ENCODE data around the gene LAMB3.
A peak's percentile ranks its signal among the peaks of the same experiment; 100 is the strongest.

Gene LAMB3

DNA sequence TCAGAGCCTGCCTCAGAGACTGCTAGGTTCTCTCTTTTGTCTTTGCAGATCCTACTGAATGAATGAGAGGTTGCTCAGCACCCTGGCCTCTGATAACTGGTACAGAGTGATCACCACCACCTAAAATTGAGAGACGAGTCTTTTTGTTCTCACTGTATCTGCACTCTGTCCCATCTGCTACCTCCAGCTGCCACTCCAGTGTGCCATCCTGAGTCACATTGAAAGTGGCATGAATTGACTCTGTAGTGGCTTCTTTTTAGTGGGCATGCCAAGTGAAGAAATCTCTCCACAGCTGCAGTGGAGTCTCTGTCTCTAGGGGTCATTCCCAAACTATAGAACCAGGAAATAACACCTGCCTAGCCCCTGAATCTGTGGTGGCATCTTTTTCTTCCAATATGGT is 54.0 kb downstream of the LAMB3 start:
- DNase-seq (ENCODE audit: low read depth, low spot score), result no peak

DNA sequence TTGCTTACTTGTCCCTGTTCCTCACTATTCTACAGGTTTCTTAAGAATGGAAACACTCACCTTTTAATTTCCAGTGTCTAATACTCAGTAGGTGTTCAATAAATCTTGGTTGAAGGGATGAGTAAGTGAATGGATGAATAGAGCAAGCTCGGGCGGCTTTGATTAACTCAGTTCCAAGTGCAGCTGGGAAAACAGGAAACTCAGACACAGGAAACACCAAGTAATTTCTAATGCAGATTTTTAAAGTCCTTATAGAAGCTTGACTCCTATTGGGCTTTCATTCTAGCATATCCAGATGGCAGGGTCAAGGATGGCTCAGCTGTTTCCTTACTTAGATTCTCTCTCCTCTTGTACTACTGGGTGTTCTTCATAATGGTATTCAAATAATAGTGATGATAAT is 54.7 kb downstream of the LAMB3 start:
- no peak for DNase-seq (ENCODE audit: low read depth, low spot score)

DNA sequence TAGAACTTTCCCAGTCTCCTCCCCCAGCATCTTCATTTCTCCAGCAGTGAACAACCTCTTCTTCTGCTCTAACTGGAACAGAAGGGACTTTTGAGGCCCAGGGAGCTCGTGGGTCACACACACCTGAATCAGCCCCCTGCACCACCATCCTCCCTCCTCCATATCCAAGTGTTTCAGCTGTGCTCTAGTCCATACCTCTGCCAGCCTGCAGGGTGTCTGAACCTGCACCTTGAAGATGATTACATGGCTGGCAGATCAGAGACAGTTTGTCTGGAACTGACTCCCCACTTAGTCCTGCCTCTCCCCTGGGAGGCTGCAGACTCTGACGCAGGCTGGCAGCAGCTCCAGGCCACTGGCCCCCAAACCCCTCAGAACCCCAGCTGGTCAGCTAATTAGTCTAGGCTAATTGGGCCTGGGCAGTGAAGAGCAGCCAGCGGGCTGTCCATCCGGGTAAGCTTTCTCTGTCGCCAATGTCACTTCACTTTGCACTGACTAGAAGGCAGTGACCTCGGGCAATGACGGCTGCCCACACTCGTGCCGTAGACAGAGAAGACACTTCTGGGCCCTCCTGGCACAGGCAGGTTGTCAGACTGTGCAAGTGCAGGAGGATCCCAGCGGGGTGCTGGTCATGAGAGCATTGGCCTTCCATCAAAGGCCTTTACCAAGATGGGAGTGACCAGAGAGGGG is 56.5 kb downstream of the LAMB3 start:
- DNase-seq (ENCODE audit: low read depth, low spot score), result no peak

DNA sequence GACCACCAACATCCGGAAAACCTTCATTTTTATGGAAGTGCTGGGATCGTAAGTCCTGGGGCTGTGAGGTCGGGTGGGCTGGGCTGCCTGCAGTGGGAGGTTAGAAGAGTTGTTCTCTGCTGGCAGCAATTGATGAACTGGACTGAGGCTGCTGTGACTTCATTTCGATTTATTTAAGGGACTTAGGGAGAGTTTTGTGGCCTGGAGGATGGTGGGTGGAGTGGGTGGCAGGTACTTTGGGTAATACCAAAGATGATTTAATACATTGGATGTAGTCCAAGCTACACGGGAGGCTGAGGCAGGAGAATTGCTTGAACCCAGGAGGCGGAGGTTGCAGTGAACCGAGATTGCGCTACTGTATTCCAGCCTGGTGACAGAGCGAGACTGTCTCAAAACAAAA is 57.2 kb downstream of the LAMB3 start:
- DNase-seq (ENCODE audit: low read depth, low spot score), result no peak

DNA sequence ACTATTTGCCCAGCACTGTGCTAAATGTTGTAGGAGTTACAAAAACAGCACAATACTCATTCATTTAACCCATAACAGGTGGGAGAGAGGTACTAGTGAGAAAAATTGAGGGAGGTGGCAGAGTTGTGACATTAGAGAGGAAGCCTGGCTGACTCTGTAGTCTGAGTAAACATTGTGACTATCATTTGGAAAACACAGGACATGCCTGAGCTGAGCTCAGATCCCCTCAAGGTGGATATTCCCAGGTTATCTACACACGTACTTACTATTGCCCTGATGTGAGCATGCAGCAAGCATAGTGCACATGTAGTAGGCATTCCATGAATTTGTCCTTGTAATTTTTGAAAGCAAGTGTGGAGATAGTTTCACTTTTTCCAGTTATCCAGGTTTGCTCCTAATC is 57.8 kb downstream of the LAMB3 start:
- DNase-seq (ENCODE audit: low read depth, low spot score), result no peak

DNA sequence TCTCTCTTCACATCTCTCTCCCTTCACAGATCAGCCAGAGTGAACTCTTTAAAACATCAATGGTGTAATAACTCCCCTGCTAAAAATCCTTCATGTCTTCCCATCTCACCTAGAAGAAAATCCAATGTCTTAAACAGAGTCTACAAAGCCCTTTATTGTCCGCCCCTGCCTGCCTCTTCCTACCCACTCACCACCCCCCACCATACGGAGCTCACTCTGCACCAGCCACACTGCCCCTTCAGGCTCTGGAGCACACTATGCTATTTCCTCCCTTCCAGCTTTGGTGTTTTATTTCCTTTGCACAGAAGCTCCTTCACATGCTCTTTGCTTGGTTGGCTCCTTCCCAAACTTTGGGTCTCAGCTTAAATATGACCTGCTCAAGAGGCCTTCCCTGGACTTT is 58.5 kb downstream of the LAMB3 start:
- DNase-seq (ENCODE audit: low read depth, low spot score), result no peak

DNA sequence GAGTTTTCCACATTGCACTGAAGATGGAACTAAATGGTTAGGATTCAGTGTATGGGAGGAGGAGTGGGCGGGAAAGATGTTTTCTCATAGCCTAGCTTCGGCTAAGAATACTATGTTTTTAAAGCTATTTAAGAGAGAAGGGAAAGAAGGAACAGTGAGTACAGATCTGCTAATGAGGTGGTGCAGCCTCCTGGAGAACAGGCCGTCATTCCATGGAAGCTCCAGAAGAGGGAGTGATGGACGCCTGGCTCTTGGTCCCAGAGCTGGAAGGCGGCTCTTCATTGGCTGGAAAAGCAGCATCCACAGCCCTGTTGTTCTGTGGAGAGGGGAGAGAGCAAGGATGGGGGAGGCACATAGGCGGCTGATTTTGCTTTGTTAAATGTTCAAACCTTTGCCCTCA is 61.8 kb downstream of the LAMB3 start:
- DNase-seq (ENCODE audit: low read depth, low spot score), result no peak

DNA sequence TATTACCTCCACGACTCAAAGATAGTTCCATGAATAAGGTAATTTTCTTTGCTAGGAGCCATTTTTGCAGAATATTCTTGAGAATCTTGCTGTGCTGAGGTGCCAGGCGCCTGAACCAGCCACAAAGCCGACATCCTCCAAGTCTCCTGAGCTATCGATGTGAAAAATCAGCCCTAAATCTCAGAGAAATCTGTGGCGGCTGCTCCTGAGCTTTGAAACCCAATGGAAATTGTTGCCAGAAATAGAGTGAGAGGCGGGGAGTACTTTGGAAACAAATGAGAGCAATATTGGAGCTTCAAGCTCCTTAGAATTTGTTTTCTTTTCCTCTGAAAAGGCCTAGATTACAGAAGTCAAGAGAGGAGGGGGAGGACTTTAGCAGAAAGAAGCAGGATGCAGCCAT is 62.4 kb downstream of the LAMB3 start:
- DNase-seq (ENCODE audit: low read depth, low spot score), result no peak

DNA sequence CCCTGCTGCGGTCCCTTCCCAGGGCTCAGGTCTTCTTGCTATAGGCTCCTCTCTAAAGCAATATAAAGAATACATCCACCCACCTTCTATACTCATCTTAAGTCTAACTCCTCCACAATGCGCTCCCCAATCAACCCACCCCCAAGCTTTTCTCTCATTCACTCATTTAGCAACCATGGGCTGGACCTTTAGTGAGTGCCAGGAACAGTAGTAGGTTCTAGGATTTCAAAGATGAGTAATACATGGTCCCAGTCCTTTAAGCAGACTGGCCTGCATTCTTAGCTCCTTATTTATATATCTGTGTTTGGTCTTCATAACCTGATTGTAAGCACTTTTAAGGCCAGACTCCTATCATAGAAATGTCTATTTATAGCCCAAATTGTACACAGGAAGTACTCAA is 62.8 kb downstream of the LAMB3 start:
- no peak for DNase-seq (ENCODE audit: low read depth, low spot score)

DNA sequence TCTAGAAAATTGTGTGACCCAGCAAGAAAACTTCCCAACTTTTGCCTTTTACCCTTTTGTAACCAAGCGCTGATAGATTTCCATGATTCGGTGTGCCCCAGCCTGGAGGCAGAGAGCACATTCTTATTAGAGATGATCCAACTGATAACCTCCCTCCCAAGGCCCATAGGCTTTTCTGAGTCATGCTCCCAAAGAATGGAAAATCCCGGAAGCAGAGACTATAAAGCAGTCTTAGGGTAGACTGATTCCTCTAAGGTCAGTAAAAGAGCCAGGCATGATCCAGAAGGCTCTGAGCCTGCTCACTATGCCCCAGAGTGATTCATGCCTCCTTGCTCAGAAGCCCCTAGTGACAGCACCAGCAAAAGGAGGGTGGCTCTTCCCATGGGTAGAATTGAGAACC is 64.4 kb downstream of the LAMB3 start:
- DNase-seq (ENCODE audit: low read depth, low spot score), result no peak

DNA sequence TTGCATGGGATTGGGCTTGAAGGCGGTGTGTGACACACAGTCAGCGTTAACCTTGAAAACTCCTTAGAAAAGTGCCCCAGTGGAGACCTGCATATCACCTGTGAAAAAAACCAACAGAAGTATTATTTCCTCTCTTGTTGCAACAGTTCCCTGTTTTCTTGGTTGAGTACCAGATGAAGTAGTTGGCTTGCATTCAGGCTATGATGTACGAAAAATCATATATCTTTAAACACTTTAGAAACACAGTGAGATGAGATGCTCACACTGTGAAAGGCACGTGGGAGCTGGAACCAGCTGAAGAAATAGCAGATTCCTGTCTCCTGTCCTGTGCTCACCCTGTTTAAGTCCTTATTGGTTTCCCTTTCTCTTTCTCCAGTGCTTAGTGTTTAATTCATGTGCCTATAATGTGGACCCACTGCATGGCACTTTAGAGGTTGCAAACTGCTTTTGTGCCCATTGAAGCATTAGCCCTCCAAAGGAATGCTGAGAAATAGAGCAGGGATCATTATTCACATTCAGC is 65.9 kb downstream of the LAMB3 start:
- DNase-seq (ENCODE audit: low read depth, low spot score), result no peak

DNA sequence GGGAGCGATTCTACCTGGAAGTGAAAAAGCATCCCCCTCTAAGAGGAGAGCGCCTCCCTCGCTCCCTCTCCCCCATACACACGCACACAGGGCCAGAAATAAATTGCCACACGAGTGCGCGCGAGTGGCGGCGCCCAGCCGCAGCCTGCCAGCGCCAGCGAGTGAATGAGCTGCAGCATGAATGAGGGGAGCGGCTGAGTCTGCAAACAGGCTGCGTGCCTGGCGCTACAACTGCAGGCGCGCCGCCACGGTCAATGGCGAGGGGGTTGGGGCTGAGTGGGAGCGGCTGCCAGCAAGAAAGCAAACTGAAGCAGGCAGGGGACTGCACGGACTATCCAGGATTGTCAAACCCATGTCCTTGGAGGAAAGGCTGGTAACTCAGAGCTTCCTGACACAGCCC is 66.6 kb downstream of the LAMB3 start:
- no peak for DNase-seq (ENCODE audit: low read depth, low spot score)

DNA sequence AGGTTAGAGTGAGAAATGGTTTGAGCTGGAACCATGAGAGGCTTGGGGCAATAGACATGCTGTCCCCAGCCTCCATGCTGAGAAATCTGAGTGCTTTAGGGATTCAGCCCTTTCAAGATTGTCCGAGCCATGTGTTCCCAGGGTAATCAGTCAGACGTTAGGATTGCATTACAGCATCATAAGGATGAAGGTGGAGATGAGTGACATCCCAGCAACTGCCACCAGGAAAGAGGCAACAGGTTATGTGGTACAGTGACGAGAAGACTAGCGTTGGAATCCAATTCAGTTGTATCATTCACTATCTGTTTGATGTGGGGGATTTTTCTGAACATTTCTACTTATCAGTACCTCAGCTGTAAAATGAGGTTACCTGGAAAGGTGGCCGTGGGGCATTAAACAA is 67.0 kb downstream of the LAMB3 start:
- no peak for DNase-seq (ENCODE audit: low read depth, low spot score)

DNA sequence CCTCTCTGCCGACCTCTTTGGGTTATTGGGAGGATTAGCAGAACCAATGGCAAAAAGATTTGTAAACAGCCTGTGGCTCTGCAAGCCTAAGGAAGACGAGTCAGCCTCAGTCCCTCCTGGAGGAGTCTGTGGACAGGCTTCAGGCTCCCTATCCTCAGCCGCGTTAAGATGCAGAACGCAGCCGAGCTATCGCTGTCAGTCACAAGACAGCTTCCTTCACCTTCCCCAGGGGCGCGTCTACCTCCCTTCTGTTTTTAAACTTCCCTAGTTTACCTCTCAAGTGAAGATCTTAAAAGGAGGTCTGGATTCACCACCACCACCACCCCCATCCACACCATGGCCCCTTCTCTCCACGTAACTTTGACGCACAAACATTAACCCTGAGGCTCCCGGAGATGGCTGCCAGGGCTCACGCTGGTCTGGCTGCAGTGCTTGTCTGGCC is 68.0 kb downstream of the LAMB3 start:
- no peak for DNase-seq (ENCODE audit: low read depth, low spot score)

DNA sequence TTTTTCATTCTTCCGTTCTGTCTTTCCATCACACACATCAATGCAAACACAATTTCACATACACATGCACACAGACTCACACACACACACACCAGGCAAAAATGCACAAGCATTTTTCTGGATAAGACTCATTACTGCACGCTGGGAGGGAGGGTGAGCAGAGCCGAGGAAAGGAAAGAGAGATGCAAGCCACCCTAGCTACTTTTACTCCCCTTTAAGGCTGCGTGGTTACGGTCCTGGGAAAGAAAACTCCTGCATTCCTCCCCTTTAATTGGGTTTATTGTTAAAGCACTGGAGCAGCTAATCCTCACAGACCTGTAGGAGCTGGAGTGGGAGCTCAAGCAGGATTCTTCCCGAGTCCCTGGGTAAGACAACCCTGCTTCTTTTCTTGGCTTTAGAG is 68.8 kb downstream of the LAMB3 start, which contains the start of gene CAMK1G:
Gene CAMK1G (plus strand): TSS at position 307 of the 400 bp plus-strand sequence. CDS start 11,270 bp downstream, outside the sequence.
- no peak for DNase-seq (ENCODE audit: low read depth, low spot score)

DNA sequence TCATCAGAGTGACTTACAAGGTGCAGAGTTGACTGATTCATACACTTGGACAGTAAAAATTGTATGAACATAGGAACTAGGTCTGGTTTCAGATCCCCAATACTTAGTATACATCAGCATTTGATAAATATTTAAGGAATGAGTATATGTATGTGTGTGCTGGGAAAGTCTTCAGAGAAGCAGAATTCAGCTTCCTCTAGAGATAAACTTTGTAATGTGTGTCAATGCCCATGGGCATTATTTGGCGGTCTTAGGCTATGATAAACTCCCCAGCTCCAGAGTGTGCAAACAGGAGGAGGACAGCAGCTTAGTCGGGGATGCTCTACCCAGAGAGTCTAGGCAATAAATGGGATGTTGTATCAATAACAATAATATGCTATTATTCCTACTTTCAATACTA is 71.6 kb downstream of the LAMB3 start:
- no peak for DNase-seq (ENCODE audit: low read depth, low spot score)

DNA sequence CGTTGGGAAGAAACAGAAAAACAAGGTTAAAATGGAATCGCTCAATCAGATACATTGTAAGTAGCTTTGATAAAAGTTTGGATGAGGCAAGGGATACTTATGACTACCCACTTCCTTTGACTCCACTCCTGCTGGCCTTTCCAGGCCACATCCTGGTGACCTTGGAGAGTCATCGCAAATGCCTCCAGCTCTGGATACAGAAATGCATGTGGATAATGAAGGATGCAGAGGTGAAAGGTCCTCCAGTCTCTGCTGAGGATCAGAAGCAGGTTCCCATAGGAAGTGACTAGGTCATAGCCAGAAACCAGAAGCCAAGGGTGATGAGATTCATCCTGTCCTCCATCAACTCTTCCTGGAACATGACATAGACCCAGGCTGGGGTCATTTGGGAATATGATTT is 74.9 kb downstream of the LAMB3 start:
- no peak for DNase-seq (ENCODE audit: low read depth, low spot score)

DNA sequence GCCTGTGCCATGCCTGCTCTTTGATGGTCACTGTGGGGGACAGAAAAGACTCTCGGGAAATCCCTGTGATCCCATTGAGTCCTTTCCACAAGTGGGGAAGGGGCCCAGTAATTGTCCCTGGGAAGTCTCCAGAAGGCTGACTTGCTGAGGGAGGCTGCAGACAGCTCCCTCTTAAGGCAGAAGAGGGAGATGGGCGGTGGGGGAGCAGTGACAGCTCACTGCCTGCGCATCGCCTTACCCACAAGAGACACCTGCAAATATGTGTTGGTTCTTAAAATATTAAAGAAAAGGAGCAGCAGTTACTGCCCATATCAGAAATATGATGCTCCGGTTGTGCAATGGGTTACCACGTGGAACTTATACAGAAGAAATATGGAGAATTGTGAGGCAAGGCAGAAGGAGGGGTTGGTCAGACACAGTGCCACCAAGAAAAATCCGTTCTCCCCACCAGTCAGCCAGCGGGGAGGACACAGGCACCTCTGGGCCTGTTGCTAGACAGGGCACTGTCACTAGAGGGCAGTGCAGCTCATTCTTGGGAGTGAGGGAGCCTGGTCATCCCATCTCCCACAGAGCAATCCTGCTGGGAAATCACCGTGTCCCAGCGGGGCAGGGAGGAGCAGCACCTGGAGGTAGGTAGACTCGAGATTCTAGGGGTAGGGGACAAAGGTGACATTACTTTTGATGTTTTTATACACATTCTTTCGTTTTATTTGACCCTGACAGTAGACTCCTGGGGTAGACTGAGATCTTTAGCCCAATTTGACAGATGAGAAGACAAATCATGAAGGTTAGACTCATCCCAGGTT is 75.6 kb downstream of the LAMB3 start:
- peak; percentile 36 for DNase-seq (ENCODE audit: low read depth, low spot score)

DNA sequence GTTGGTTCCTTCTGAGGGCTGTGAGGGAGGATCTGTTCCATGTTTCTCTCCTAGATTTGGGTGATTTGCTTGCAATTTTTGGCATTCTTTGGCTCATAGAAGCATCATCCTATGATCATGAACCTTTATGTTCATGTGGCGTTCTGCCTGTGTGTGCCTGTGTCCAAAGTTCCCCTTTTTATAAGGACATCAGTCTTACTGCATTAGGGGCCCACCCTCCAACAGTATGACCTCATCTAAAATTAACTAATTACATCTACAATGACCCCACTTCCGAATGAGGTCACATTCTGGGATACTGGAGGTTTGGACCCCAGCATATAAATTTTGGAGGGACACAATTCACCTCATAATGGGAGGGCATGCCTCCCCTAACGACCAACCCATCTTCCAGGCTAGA is 81.5 kb downstream of the LAMB3 start:
- DNase-seq (ENCODE audit: low read depth, low spot score), result no peak

DNA sequence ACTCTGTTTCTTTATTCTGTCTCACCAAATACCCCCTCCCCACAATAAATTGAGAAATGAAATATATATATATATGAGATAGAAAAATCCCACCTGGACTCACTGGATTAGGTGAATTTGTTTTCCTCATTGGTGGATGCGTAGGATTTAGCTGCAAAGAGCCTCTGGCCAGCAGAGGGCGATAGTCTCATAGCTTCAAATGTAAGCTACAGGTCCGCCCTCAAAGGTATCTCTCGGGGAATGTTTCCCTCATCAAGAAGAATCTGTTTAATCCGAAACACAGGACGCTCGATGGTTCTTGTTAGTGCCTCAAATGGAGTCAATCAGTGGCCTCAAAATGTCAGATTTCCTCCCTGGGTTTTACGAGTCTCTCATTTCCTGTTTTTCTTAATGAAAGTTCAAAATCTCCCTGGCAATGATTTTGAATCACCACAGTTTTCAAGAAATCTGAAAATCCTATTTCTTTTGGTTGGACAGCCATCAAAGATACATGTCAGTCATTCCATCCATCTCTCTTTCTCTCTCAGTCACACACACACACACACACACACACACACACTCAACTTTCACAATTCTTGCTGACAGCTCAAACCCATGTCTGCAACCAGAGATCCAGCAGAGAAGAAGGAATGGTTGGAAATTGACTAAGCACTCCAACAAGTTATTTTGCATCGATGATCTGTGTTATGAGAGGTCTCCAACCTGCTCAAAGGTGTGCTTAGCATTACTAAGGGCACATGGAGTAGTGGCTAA is 82.6 kb downstream of the LAMB3 start:
- DNase-seq (ENCODE audit: low read depth, low spot score), result peak; percentile 55

DNA sequence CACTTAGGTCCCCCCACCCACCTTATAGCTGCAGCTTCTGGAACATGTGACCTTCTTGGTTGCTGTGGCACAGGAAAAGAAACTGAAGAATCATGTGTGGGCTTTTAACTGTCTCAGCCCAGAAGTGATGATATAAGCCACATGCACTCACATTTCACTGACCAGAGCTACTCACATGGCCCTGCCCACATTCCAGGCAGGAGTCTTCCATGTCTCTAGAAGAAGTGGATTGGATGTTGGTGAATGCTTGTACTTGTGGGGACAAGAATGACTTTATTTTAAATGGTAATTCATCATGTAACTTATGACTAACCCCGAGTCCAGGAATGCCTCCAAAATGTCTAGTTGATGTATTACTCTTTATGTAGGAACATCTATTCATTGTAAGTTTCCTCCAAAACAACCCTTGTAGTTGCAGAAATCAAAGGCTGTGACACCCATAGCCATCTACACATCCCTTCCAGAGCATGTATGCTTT is 84.5 kb downstream of the LAMB3 start:
- no peak for DNase-seq (ENCODE audit: low read depth, low spot score)

Data from activated CD4-positive, CD25-positive, alpha-beta regulatory T cell treated with anti-CD3 and anti-CD28 coated beads, Interleukin-2, amount 50 U/mL, for 16 hours (primary cell).